Hematopoietic multipotent progenitor cell (in vitro differentiated cells): Measurements from ENCODE around the gene CD36. TPM values are rescaled to one million over a fixed set of nuclear protein-coding genes. Genes with fewer than 3 reads are reported as not detected.

Experiments
- DNase-seq, 3 donors: peaks; one replicate each; pipeline ENCODE4 v3.0.0-alpha.2; 2011 to 2015; ENCODE audit warnings: low read depth in 2 of 3, low spot score in 2 of 3
- total RNA-seq: library from RNA; depleted of rRNA; stranded (reverse); fragments of >200 nt; gene quantifications from one replicate; pipeline ENCODE4 v1.2.3, GENCODE V29; 2012

The CD36 gene
- total RNA-seq, 1 donor, result 3.2 TPM

DNA sequence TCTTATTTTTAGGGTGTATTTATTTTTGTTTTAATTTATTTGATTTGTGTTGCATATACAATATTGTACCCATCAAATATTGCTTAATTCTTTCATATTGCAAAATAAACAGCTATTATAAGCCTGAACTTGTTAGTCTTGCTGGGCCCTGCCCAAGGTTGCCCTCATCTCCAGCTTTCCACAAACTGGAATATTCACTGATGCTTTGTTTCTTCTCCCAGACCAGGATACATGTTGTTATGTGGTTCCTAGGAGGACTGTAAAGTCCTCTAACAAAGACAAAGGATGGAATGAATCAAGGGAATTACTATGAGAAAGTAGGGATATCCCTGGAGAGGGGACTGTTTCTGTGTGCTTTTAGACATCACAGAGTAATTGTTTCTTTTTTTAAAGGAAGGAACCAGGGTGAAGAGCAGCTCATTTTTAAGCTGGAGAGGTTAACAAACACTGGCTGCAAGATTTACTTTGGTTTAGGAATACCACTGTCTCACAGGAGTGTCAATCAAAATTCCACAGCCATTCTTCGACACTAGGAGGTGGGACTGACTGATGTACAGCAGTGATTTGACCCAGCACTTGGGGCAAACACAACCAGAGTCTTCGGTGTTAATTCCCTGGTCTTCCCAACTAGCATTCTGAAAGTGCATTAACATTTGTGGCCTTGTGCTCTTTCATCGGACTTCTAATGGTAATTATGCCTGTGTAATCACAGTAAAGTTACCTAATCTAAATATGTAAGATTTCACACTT lies 14.8 kb upstream of the CD36 start:
- no peak for DNase-seq

DNA sequence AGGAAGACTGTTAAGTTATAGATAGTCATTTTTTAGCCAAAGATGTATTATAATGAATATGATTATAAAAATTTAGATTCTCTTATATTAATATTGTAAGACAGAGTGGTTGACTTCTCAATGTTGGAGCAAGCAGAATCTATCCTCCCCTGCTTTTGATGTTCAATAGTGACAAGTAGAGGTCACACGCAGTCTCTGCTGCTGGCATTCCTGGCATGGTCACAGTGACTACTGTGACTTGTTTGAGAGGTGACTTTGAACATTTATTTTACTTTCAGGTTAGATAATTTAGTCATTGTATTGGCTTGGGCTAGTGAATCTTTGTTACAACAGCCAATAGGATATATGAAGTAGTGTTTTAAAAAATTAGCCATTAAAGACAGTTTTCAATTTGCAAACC lies 13.7 kb upstream of the CD36 start:
- no peak for DNase-seq

DNA sequence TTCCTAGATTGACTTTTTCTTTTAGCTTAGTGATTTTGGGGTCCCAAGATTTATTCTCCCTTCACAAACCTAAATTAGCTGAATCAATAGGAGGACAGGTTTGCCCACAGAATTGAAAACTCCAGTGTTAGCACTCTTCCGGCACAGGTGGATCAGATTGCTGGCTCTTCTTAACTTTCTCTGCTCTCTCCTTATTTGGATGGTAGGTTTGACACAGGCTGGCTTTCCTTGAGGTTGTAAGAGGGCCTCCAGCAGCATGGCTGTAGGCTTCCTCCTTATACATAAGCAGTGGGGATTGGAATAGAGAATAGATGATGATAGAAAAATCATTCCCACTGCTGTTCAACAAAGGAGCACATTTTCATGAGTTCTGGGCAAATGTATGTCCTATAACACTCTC lies 9.4 kb upstream of the CD36 start:
- no peak for DNase-seq

DNA sequence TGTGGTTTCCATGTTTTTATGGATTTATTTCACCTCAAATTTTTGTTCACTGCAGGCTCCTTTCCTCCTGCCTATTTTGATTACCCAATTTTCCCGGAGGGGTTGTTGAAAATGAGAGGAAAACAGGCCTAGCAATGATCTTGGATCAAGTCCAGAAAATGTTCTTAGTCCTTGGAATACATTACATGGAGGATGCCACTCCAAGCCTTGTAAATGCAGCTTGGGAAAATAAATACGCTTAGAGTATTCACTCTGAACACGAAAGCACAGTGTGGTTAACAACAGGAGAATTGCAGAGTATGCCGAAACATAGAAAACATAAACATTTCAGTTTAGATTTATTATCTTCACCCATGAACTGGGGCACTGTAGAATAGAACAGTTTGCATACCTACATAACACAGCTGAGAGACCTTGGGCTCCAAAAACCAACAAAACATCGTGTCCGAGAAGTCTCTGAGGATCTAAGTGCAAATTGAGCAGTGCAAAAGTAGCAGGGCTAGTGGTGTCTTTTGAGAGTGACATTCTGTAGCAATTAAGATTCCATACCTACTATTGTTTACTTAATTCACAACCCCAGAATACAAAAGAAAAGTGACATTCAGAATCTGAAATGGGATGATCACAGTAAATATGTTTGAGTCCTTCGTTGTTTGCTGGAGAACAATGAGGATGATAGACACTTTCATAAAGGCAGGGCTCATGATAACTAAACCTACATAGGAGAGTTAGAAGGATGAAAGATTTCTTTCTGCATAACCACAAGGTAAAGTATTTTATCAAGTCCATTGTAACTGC lies 7.6 kb upstream of the CD36 start:
- DNase-seq, result no peak

DNA sequence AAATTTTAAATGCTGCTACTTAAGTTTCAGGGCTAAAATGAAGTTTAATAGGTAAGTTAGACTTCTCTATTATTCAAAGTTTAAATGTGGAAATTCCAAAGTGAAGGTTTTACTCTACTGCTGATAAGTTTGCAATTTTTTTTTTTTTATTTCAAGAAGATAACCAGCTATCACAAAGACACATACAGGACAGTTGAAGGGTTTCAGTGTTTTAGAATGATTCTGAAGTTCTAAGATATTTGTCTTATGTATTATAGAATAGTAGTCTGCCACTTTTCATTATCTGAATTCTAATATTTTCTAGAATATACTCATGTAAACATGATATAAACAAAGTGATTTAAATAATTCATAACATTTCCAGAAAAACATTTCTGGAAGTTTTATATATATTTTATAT lies 7.0 kb upstream of the CD36 start:
- no peak for DNase-seq

DNA sequence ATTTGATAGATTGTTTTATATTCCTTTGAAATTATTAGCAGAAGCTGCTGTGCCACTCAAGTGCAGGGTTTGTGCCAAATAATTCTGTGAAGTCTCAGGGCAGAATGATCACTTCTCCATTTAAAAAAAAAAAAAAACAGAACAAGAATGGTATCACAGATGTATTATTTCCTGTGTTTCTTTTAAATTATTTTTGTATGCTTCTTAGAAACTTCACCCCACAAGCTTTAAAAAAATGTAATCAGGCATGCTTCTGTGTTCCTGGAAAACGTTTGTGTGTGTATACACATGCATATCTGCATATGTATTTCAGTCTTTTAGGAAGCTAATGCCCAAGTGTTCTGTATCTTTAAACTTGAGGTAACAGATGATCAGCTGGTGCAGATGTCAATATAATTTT lies 6.3 kb upstream of the CD36 start:
- peak in 1 of 3 donors; percentile 67 for DNase-seq

DNA sequence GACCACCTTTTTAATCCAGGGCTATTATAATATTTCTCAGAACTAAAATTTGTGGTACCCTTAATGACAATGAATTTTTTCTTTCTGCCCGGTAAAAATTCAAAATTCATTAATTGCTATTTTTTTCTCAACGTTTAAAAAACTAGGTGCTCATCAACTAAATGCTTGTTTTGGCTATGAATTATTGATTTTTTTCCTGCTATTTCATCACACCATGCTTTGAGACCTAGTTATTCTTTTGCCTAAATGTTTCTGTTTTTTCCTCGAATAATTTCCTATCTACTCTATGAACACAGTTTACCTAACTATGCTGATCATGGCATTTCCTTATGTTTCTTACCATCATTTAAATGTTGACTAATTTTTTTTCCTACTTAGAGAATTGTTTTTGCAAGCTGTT lies 5.6 kb upstream of the CD36 start:
- DNase-seq, result no peak

DNA sequence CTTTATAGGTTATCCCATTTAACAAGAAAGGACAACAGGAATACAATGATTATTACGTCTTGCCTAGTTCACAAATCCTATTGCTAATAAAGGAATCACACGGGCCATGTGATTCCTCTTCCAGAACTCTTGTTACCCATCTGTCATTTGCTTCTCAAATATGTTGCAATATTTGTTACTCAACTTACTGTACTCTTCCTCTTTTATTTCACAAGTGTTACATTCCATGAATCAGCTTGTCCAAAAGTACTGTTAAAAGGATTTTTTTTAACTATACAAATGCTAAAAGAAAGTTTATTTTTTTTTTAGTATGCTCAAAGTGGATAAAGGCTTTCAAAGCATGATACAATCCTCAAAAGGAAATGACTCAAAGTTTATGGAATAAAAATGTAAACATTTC lies 3.9 kb upstream of the CD36 start:
- peak in 1 of 3 donors; percentile 59 for DNase-seq

DNA sequence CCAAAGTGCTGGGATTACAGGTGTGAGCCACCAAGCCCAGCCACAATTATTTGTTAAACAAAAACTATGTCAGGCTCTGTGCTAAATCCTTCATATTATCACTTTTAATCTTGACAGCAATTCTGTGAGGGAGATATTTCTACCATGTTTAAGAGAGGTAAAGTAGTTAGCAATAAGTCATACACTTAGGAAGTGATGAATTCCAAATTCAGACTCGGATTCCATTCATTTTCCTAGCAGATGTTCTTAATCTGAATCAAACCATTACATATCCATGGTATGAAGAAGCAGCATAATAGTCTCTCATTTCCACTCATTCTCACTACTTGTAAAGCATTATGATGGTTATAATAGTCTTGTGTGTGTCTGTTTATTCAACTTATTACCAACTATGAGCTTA lies 2.9 kb upstream of the CD36 start:
- DNase-seq, result no peak

DNA sequence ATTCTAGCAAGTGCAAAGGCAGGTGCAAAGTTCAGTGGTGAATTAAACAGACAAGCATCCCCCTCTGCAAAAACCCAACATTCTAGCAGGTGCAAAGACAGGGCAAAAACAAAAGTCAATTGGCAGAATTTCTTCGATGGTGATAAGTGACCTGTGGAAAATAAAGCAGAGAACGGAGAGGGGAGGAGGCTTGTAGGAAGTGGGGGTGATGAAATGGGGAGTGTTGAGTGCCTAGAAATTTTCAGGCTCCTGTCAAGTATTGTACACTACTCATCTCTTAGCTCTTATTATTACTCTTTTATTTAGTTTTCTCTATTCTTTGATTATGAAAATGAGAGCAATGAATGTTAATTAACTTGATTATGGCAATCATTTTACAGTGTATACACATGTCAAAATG lies 2.4 kb upstream of the CD36 start:
- no peak for DNase-seq

DNA sequence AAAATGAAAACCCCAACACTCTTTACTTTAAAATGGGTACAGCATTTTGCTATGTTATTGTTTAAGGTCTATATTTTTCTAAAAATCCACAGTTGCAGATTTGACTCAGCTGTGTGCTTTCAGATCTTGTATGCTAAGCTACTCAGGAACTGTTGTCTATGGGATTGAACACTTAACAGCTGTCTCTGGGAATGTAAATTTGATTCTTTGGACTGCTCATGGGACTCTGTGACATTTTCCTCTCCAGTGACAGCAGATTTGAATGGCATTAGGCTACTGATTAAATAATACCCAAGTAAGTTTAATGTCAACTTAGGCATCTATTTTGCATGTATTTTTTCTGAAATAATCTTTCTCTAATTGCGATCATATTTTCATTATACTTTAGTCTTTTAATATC lies 1.7 kb upstream of the CD36 start:
- no peak for DNase-seq

DNA sequence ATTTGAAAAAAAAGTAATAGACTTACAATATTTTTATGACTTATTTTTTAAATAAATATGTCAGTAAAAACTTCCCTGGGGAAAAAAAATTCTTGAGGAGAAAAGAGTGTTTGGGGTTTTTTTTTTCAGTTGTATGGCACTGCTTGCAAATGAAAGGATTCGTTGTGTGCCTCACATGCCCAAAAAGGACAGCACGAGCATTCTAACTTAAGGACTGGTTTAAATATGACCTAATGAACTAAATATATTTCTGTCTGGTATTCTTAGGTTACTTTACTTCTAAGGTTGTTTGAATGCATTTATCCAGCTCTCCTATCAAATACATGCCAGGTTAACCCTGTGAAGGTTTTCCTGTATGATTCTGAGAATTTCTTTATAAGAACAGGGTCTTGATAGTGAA lies 988 bp upstream of the CD36 start:
- no peak for DNase-seq

DNA sequence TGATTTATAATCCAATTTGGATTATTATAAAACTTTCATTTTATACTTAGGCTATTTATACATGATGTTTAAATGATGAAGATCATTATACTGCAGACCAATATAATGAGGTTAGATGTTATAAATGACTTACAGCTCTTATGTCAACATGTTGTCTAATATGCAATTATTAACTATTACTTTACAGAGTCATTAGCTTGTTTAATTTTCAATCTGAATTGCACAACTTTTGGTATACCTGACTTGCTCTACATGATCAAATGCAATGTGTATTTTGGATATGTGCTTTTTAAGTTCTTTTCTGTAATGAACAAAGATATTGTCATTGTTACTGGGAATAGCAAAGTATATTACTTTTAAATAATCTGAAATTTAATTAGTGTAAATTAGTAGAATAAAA lies 569 bp downstream of the CD36 start:
- no peak for DNase-seq

DNA sequence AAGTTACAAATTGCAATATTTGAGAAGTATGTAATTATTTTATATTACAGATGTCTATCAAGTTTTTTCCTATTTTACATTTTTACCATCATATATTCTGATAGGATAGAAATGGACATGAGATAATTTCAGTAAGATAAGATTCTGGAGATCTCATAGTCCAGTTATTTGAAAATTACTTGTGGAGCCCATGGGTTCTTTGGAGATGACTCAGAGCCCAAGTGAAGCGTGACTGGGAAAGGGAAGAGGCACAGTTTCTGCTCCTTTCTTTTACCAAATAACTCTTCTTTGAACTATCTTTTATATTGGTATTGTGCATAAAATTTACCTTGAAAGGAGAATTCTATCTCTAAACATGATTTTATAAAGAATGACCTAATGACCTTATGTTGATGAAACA lies 2.4 kb downstream of the CD36 start:
- no peak for DNase-seq

DNA sequence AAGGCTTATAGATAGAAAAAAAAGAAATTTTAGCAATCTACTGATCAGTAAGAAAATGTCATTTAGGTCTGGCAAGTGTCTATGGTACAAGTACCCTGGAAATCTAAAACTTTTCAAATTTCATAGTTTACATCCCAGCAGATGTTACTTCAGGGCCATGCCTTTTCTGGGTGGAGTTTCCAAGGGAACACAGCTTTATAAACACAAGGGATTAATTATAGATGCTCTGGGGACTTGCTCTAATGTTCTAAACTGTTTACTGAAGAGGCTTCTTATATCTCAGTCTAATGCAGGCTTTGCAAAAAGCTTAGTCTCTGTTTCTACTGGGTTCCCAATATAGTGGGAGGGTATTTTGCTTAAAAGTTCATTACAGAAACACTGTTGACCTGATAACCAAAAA lies 3.1 kb downstream of the CD36 start:
- no peak for DNase-seq

DNA sequence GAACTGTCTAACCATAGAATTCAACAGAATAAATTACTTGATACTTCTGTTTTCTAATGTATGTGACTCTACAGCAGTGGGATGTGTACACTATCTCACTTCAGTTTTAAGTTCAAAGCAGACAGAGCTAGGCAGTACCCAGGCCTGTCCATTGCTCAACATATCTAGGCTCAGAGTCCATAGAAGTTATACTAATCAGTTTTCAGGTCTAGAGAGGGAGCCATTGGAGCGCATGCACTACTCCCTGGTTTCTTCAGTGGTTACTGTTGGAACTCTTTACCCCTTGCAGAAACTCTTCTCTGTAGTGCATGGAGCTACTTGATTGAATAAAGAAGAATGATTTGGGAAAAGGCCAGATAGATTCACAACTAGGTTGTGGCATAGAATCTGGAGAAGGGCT lies 4.4 kb downstream of the CD36 start:
- DNase-seq, result no peak

DNA sequence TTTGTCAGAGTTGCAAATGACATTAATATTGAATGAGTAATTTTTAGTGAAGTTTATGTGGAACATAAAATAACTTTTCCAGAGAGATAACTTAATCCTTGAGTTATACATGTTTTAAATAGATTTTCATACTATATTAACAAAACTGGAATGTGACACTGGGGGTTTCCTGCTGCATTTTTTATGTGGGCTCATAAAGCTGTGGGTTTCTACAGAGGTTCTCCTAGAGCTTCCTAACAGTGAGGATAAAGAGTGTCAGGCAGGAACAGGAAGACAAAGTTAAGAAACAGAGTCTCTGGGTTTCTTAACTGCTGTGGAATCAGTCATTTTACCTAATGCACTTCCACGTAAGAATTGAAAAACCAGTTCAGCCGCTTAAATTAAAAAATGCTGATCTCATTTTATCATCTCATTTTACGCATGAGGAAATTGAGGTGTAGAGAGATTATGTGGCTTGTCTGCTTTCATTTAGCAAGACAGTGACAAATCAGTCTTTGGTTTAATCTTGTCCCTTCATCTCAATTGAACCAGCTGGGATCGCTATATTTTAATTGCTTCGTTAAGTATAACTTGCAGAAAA lies 5.0 kb downstream of the CD36 start:
- DNase-seq, result peak in 1 of 3 donors; percentile 29

DNA sequence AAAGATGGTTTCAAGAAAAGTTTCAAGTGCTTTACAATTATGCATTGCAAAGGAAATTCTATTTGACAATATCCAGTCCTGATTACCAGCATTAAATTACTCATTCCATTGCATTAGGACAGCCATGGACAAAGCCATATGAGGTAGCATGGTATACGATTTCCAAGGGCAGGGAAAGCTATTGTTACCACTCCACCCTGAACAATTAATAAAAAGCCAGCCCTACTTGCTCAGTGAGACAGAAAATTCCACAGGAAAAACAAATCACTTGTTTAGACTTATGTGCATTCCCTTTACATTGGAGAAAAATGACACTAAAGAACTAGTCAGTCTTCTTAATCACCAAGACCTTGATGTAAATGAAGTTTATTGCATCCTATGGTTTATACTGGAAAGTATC lies 5.6 kb downstream of the CD36 start:
- DNase-seq, result no peak

DNA sequence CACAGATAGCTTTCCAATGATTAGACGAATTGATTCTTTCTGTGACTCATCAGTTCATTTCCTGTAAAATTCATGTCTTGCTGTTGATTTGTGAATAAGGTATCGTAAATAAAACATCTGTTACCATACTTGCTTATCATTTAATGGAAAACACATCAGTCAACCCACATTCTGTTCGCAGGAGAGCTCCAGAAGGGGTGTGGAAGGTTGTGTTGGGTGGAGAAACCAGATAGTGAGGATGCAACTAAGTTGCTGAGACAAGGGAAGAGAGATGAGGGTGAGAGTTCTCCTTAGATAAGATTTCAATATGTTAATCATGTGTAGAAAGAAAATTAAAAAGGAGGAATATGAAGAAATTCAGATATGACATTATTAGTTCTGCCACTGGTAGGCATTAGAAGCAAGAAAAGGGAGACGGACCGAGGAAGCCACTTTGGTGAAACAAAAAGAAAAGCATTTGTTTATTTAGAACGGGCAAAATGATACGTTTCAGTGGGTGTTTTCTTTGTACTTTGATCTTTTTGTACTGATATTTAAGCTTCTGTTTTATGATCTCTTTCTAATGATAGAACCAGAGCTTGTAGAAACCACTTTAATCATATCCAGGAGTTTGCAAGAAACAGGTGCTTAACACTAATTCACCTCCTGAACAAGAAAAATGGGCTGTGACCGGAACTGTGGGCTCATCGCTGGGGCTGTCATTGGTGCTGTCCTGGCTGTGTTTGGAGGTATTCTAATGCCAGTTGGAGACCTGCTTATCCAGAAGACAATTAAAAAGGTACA lies 7.8 kb downstream of the CD36 start:
- DNase-seq, result peak in 1 of 3 donors; percentile 14

DNA sequence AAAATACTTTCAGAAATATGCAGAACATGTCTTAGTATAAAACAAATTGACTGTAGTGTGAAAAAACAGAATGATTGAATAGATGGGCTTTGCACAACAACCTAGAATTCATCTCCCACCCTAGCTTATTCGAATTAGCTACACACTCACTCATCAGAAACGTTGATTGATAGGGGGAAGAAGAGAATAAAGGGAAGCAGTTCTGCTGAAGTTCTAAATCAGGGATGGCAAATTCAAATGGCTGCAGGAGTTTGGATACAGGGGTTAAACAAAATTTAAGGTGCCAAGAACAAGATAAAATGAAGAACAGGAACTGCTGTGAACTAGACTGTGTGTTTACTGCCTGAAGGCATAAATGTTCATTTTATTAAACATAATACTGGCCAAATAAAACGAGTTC lies 9.0 kb downstream of the CD36 start:
- no peak for DNase-seq

DNA sequence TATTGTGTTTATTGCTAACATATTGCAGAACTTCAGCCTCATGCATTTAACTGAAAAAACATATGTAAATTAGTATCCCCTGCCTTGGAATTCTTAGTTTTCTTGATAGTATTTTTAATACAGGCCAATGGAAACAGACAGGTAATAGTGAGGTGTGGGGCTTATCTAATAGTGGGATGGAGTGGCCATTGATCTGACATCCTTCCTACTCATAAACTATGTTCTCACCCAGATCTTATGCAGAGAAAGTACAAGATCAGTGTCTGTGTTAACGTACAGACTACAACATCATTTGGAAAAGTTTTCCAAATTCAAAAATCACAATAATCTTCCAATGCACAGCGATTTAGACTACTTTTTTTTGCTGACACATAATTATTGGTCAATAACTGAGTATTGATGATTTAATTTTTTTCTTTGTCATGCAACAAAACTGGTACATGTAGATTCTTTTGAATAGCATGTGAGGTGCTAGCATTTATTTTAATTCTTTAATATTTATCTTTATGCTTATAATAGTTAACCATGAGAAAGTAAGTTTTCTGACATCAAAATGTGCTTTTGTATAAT lies 9.7 kb downstream of the CD36 start:
- no peak for DNase-seq
